ENCODE measurements around the gene HPSE2.

DNA sequence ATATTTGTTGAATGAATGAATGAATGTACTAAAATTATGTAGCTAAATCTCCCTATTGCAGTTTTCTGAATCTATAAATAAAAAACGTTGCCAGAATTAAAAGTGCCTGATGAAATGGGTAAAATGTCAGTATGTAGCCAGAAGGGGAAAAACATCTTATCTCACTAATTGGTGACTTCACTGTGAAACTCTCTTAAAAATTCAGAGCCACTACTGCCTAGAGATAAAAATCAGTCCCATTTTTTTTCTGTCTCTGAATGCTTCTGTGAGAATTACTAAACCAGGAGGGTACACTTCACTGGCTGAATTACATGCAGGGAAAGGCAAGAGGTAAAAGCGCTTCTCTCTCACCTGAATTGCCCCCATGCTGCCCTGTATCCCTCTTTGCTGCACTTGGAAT lies 719.3 kb downstream of the HPSE2 start:
- TF ChIP-seq EZH2 (IDR thresholded peaks at IDR 0.05; ENCODE audit: insufficient read depth, poor library complexity, severe bottlenecking): no peak
- no peak for TF ChIP-seq EZH2phosphoT487 (IDR thresholded peaks at IDR 0.05; ENCODE audit: insufficient read depth, low read depth)

All from GM23248 (cell line).